Progenitor cell of endocrine pancreas (in vitro differentiated cells): ENCODE measurements around the gene NPEPL1. TPM values are rescaled to one million over a fixed set of nuclear protein-coding genes. Genes with fewer than 3 reads are reported as not detected.
"Not testable (repeated sequence)": the region's sequence is repeated elsewhere in the genome, so short reads cannot be mapped to it uniquely, and the experiment has no call there.

Source experiments
- DNase-seq: peaks from one replicate; pipeline ENCODE4 v3.0.0; 2021; ENCODE audit warnings: low spot score; ENCODE audit not compliant: unreplicated experiment
- H3K27ac Mint-ChIP-seq: 2 replicates; pipeline ENCODE4 v1.8.0; 2021; ENCODE audit warnings: mild to moderate bottlenecking, moderate library complexity, mixed read lengths
- H3K27me3 Mint-ChIP-seq: 2 replicates; pipeline ENCODE4 v1.8.0; 2021; ENCODE audit warnings: mixed read lengths
- H3K36me3 Mint-ChIP-seq: 2 replicates; pipeline ENCODE4 v1.8.0; 2022; ENCODE audit warnings: mixed read lengths; ENCODE audit not compliant: insufficient read depth
- H3K4me1 Mint-ChIP-seq: 2 replicates; pipeline ENCODE4 v1.8.0; 2021; ENCODE audit warnings: low read depth, mixed read lengths
- H3K4me3 Mint-ChIP-seq: 2 replicates; pipeline ENCODE4 v1.8.0; 2021; ENCODE audit warnings: low read depth, mild to moderate bottlenecking, moderate library complexity, mixed read lengths
- H3K9me3 Mint-ChIP-seq: 2 replicates; pipeline ENCODE4 v1.8.0; 2021; ENCODE audit warnings: low read depth, mixed read lengths
- CTCF ChIP-seq: fragments of 200-600 bp; sonication (generic); IDR thresholded peaks from one replicate; pipeline ENCODE4 v1.5.0; 2021; ENCODE audit warnings: antibody characterized with exemption, mild to moderate bottlenecking; ENCODE audit not compliant: unreplicated experiment
- total RNA-seq: library from RNA; stranded (reverse); gene quantifications from 2 replicates; pipeline ENCODE4 v1.2.1, GENCODE V29; 2021

Gene NPEPL1
- total RNA-seq, 1 donor from 2014 or later = 55.4 TPM

GRCh38 chr20:58719971-58720371 lies 27.4 kb downstream of the NPEPL1 start:
- peaks cover 1% of the 10 kb centered on the region for H3K4me1 Mint-ChIP-seq
- TF ChIP-seq CTCF = no peak
- no peak overlapping the region for H3K4me3 Mint-ChIP-seq
- no peak for DNase-seq
- H3K36me3 Mint-ChIP-seq = no peaks in the 10 kb centered on the region
- H3K9me3 Mint-ChIP-seq = peaks cover 8% of the 10 kb centered on the region
- peaks cover 27% of the 10 kb centered on the region for H3K27me3 Mint-ChIP-seq
- no peak overlapping the region for H3K27ac Mint-ChIP-seq

DNA sequence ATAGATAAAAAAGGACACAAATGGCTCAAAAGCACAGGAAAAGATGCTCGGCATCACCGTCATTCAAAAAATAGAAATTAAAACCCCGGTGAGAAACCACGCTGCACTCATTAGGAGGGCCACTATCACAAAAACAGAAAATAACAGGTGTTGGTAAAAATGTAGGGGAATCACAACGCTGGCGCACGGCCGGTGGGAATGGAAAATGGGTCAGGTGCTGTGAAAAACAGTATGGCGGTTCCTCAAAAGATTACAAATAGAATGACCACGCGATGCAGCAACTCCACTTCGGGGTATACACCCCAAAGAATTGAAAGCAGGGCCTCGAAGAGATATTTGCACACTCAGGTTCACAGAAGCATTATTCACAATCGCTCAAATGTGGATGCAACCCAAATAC lies 28.3 kb downstream of the NPEPL1 start:
- TF ChIP-seq CTCF = no peak
- Mint-ChIP-seq H3K4me3 (no peak overlapping the region), H3K36me3 (no peaks in the 10 kb centered on the region), H3K27me3 (peaks cover 27% of the 10 kb centered on the region), H3K4me1 (peaks cover 1% of the 10 kb centered on the region), H3K27ac (no peak overlapping the region), H3K9me3 (peaks cover 8% of the 10 kb centered on the region)
- DNase-seq = no peak

GRCh38 chr20:58721951-58722778 lies 29.6 kb downstream of the NPEPL1 start:
- DNase-seq = no peak
- TF ChIP-seq CTCF = no peak

GRCh38 chr20:58722877-58723627 lies 30.5 kb downstream of the NPEPL1 start:
- H3K4me3 Mint-ChIP-seq = no peak overlapping the region
- H3K4me1 Mint-ChIP-seq = no peaks in the 10 kb centered on the region
- H3K27me3 Mint-ChIP-seq = peaks cover 27% of the 10 kb centered on the region
- no peak for DNase-seq
- H3K36me3 Mint-ChIP-seq = no peaks in the 10 kb centered on the region
- H3K9me3 Mint-ChIP-seq = peaks cover 24% of the 10 kb centered on the region
- peak overlapping the region; percentile 49 for H3K27ac Mint-ChIP-seq
- no peak for TF ChIP-seq CTCF

More at GRCh38 chr20:58721951-58722778, 29.6 kb downstream of the NPEPL1 start:
- Mint-ChIP-seq H3K4me1 (no peaks in the 10 kb centered on the region), H3K9me3 (peaks cover 16% of the 10 kb centered on the region), H3K27me3 (peaks cover 27% of the 10 kb centered on the region), H3K36me3 (no peaks in the 10 kb centered on the region), H3K4me3 (no peak overlapping the region), H3K27ac (no peak overlapping the region)

GRCh38 chr20:58723628-58723984 lies 31.0 kb downstream of the NPEPL1 start:
- DNase-seq = no peak
- Mint-ChIP-seq H3K4me1 (no peaks in the 10 kb centered on the region), H3K9me3 (peaks cover 24% of the 10 kb centered on the region), H3K4me3 (no peak overlapping the region), H3K27ac (no peak overlapping the region), H3K36me3 (no peaks in the 10 kb centered on the region), H3K27me3 (peaks cover 27% of the 10 kb centered on the region)
- no peak for TF ChIP-seq CTCF

GRCh38 chr20:58726156-58726555 lies 33.6 kb downstream of the NPEPL1 start:
- H3K9me3 Mint-ChIP-seq = peaks cover 24% of the 10 kb centered on the region
- DNase-seq, H3K4me3 Mint-ChIP-seq, H3K27ac Mint-ChIP-seq, H3K36me3 Mint-ChIP-seq, H3K4me1 Mint-ChIP-seq: not testable (repeated sequence)
- H3K27me3 Mint-ChIP-seq = peaks cover 24% of the 10 kb centered on the region
